GM18868 (cell line): ENCODE data around the gene CXorf65.

Source experiments
- ATAC-seq: cut with Tn5 transposase; IDR thresholded peaks from one replicate; pipeline ENCODE4 v1.9.1; 2021; ENCODE audit warnings: mild to moderate bottlenecking, moderate library complexity; ENCODE audit not compliant: unreplicated experiment

The CXorf65 gene

GRCh38 chrX:71106427-71106826 lies at the start of gene CXorf65:
TSS of gene CXorf65 (minus strand) at chrX:71106740. CDS start at chrX:71106556, 184 bp downstream.
- ATAC-seq = no peak

- ATAC-seq = no peak
These were observed 48.1 kb upstream of the CXorf65 start for GRCh38 chrX:71154641-71155040.

DNA sequence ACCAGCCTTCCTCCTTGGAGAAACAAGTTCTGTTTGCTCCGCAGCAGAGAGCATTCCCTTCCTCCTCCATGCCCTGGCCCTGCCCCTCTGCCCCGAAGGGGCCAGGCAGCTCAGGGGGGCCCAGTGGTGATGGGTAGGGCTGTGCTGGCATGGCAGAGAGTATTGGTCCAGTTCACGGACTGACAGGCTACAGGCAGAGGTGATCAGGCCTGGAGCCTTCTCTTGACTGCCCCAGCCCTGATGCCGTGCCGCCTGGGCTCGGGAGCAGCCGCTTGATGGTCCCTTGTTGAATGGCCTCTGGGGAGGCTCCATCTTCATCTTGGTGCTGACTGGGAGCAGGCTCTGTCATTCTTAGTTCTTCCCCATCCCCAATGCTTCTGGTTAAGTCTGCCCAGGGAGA lies 47.7 kb upstream of the CXorf65 start:
- no peak for ATAC-seq

- ATAC-seq = no peak
These were observed 44.8 kb upstream of the CXorf65 start for GRCh38 chrX:71151366-71151765.

DNA sequence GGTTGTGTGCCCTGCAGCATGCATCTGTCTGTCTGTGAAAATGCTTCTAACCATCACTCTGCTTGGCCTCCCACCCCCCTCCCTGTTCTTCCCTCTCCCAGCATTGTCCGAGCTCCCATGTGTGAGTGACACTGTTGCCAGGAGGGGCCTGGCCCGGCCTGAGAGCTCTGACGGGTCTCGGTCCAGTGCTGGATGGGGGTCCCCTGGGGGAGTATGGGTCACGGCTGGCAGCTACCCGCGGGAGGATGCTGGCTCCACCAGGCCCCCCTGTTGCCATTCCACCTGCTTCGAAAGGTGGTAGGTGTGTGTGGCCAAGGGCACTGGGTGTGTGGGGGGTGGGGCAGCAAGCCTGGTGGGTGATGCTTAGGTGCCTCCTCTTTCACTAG lies 41.7 kb upstream of the CXorf65 start:
- ATAC-seq = no peak

GRCh38 chrX:71147496-71148277 lies 41.1 kb upstream of the CXorf65 start:
- no peak for ATAC-seq

DNA sequence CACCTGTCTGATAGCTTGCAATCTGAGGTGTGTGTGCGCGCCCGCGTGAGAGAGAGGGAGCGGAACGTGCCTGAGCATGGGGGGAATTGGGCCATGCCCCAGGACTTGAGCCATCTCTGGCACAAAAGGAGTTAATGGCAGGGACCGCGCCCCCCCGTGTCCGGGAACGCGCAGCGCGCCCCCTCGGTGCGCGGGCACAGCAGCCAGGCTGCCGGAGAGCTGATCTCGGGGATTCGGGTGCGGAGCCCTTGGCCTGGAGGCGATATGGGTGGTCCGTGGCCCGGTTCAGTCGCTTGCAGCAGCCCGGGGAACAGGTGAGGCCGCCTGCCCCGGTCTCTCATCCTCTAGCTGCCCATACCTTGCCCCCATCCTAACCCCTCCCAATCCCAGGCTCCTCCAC lies 38.1 kb upstream of the CXorf65 start, which contains the start of gene NLGN3:
Gene NLGN3, plus strand, starts transcription at position 191 of the 400 bp plus-strand sequence. CDS start 2,909 bp downstream, outside the sequence.
- no peak for ATAC-seq

DNA sequence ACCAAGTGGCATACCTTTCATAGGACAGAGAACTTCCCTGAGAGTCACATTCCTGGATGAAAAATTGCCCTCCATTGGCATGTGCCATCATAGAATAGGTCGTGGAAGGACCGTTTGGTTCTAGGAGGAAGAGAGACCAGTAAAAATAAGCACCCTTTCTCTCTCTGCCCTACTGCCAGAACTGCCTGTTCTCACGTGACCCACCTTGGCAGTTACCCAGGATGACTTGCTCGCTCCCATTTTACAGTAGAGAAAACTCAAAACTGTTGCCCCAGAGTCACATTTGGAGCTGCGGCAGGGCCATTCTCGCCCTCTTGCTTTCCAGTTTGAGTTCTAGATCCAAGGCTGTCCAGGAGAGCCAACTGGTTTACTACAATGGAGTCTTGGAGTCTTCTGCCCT lies 37.0 kb upstream of the CXorf65 start:
- no peak for ATAC-seq

DNA sequence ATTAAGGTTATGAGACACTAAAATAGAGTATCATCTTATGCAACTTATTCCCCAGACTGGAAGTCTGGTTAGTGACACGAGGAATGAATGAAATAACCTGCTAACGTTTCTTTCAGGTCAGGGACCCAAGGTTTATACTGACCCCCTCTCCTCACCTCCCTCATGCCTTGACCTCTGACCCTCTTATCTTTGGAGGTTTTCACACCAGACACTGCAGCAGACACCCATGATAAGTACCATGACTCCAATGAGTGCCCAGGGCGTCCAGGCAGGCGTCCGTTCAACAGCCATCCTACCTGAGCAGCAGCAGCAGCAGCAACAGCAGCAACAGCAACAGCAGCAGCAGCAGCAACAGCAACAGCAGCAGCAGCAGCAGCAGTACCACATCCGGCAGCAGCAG lies 33.9 kb upstream of the CXorf65 start:
- no peak for ATAC-seq

GRCh38 chrX:71131510-71131909 lies 25.0 kb upstream of the CXorf65 start:
- no peak for ATAC-seq

DNA sequence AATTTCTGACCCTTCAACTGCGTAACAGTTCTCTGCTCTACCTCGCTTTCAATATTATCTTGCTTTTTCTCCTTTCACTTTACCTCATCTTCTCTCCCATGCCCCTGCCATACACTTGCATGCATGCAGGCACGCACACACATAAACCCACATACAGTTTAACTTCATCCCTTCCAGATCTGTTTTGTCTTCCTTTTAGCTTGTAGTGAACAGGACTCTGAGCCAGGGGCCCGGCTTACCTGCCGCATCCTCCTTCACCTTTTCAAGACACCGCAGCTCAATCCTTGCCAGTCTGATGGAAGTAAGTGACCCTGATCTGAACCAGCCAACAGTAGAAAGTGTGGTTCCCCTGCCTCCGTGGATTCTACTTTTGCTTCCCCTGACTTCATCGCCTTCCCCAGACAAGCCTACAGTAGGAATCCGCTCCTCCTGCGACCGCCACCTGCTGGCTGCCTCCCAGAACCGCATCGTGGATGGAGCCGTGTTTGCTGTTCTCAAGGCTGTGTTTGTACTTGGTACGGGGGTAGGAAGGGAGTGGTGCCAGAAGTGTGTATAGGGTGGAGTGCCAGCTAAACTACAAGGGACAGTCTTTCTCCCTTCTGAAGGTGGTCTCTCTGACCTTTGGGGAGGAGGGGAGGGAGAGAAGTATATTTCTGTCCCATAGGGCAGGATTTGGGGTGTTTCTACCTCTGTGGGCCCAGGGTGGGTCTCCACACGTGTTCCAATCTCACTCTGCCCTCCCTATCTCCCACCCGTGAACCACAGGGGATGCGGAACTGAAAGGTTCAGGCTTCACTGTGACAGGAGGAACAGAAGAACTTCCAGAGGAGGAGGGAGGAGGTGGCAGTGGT lies 22.6 kb upstream of the CXorf65 start:
- ATAC-seq = peak; percentile 79

DNA sequence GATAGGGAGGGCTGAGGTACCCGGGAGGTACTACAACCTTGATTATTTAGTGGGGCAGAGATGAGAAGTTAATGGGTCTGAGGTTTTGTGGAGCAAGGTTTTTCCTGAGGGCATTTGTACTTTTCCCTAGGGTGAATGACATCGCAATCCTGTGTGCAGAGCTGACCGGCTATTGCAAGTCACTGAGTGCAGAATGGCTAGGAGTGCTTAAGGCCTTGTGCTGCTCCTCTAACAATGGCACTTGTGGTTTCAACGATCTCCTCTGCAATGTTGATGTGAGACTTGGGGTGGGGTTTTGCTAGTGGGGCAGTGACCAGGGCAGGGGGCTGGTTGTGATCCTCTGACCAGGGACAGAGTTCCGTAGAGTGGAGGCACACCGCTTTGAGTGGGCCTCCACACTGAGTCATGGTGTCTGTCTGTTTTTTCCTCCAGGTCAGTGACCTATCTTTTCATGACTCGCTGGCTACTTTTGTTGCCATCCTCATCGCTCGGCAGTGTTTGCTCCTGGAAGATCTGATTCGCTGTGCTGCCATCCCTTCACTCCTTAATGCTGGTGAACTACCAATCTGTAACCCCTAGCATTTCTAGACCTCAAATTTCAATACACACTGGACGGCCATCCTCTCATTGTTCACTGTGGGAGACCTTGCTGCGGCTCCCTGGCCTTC lies 21.8 kb upstream of the CXorf65 start:
- ATAC-seq = no peak

DNA sequence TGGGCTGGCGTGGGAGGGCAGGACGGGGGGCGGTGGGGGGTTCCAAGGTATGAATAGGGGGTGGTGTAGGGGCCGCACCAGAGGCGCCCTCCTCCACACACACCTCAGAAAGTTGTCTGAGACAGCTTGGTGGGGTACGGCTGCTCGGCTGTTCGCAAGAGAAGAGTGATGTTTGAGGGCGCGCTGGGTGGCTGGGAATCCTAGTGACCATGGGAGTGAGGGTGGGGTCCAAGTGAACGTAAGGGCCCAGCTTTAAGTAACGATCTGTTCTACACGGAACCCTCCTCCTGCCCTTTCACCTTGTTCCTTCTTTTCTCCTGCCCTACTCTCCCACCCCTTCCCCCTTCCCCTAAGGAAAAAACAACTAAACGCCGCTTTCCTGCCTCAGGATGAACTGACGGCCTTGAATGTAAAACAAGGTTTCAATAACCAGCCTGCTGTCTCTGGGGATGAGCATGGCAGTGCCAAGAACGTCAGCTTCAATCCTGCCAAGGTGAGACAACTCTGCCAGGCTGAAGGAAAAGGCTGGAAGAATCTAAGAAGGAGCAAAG lies 12.5 kb upstream of the CXorf65 start:
- no peak for ATAC-seq

GRCh38 chrX:71118032-71118984 lies 11.8 kb upstream of the CXorf65 start, which contains the start of gene MED12:
TSS of gene MED12 (plus strand) at chrX:71118596. CDS start at chrX:71118755, 159 bp downstream.
- peak; percentile 95 for ATAC-seq

DNA sequence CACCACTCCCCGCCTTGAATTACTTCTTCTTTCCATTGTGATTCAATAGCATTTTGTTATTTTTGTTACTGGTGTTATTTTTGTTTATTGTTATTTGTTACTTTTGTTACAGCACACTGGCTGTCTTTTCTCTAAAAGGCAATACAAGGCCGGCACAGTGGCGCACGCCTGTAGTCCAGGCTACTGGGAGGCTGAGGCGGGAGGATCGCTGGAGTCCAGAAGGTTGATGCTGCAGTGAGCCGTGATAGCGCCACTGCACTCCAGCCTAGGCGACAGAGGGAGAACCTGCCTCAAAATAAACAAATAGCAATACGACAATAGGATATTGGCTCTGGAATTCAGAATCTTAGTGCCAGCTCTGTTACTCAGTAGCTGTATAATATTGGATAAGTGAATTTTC lies 10.8 kb upstream of the CXorf65 start:
- ATAC-seq = no peak

DNA sequence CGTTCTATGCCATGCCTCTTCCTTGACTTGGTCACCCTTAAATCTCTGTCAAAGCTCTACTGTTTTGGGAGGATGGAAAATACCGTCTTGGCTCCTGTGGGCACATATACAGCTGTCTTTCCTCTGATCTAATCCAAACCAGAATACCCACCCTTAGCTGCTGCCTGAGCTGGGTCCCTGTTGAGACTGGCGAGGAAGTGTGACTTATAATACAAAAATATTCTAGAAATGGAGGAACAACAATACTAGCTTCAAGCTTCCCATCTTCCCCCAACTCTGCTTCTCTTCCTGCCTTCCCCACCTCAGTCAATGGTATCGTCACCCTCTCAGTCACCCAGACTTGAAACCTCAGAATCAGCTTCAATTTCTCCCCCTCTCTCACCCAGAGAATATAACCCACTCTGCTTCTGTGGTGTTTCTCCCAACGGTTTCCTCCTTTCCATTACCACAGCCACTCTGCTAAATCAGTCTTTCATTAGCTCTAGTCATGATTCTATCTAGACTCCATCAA lies 5.4 kb upstream of the CXorf65 start:
- peak; percentile 25 for ATAC-seq

DNA sequence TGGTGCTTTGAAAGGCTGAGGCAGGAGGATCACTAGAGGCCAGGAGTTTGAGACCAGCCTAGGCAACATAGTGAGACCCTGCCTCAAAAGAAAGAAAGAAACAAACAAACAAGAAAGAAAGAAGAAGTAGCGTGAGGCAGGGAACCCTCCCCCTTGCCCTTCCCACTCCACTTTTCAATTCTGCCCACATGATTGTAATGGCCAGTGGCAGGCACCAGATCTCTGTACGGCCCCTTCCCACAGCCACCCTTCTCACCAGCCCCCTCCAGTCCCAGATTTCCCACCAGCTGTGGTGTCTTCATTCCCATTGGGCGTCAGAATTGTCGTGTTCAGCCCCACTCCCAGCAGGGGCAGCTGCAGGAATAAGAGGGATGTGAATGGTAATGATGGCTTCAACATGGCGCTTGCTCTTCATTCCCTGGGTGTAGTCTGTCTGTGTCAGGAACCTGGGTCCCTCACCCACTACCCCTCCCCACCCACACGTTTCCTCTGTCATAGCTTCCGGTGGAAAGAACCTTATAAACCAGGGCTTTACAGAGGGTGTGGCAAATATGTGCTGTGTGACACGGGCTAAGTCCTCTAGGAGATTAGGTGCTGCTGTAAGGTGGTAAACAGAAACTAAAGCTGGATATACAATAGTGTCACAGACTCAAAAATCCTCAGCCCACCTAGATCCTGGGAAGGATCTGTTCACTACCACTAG lies 4.8 kb upstream of the CXorf65 start, which contains the start of gene IL2RG:
Gene IL2RG, minus strand, starts transcription at position 437 of the 703 bp plus-strand sequence. Its CDS starts 38 bp downstream, at position 399.
- ATAC-seq = peak; percentile 95

DNA sequence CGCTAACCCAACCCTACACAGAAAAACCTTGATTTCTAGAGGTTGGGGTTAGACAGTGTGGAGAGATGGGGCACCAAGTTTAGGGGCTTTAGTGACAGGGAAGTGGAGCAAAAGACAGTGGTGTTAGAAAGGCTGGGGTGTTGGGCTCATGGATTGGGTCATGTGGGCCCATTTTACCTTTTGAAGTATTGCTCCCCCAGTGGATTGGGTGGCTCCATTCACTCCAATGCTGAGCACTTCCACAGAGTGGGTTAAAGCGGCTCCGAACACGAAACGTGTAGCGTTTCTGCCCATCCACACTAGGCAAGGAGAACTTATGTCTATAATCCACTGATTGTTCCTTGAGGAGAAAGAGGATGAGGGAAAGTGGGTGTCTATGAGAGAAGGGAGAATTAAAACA lies 2.5 kb upstream of the CXorf65 start:
- no peak for ATAC-seq
